Esophagus squamous epithelium (tissue), 4 donors: ENCODE data around the gene PHACTR3.

Source experiments
- POLR2A ChIP-seq, 4 donors: fragments of 450-650 bp; IDR thresholded peaks; one replicate each; pipeline ENCODE4 v1.6.1; 2017; ENCODE audit warnings: antibody characterized with exemption in 4 of 4, mild to moderate bottlenecking in 4 of 4, moderate library complexity in 3 of 4
- TF ChIP-seq, protein P1 (sequence below), 6 experiments: fragments of 450-650 bp in 4 of 6; fragments of 200-600 bp in 2 of 6; sonication (generic) in 2 of 6; IDR thresholded peaks; one replicate each; pipeline ENCODE4 v1.5.1; 2016 to 2019; ENCODE audit warnings: antibody characterized with exemption in 6 of 6, mild to moderate bottlenecking in 4 of 6, moderate library complexity in 4 of 6

- TF ChIP-seq, protein P1, sequence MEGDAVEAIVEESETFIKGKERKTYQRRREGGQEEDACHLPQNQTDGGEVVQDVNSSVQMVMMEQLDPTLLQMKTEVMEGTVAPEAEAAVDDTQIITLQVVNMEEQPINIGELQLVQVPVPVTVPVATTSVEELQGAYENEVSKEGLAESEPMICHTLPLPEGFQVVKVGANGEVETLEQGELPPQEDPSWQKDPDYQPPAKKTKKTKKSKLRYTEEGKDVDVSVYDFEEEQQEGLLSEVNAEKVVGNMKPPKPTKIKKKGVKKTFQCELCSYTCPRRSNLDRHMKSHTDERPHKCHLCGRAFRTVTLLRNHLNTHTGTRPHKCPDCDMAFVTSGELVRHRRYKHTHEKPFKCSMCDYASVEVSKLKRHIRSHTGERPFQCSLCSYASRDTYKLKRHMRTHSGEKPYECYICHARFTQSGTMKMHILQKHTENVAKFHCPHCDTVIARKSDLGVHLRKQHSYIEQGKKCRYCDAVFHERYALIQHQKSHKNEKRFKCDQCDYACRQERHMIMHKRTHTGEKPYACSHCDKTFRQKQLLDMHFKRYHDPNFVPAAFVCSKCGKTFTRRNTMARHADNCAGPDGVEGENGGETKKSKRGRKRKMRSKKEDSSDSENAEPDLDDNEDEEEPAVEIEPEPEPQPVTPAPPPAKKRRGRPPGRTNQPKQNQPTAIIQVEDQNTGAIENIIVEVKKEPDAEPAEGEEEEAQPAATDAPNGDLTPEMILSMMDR (IDR thresholded peaks at IDR 0.05), result no peak
- no peak for TF ChIP-seq POLR2A (IDR thresholded peaks at IDR 0.05)
Measured at GRCh38 chr20:59577037-59577808, 27.1 kb upstream of the PHACTR3 start.
